ENCODE data around the gene WDR26.

- no peak for TF ChIP-seq MXI1 (IDR thresholded peaks at IDR 0.05; ENCODE audit: borderline replicate concordance, low read depth, low read length)
- TF ChIP-seq CHD1 (IDR thresholded peaks at IDR 0.05; ENCODE audit: low read depth, low read length): no peak
- no peak for TF ChIP-seq CTCF (conservative IDR thresholded peaks at IDR 0.05; ENCODE audit: low read depth, low read length)
- no peak for TF ChIP-seq RCOR1 (IDR thresholded peaks at IDR 0.05; ENCODE audit: insufficient replicate concordance, low read length)
- TF ChIP-seq RAD21 (IDR thresholded peaks at IDR 0.05; ENCODE audit: low read length): no peak
- TF ChIP-seq RFX5 (IDR thresholded peaks at IDR 0.05; ENCODE audit: low read depth, low read length): no peak
- TF ChIP-seq FOS (IDR thresholded peaks at IDR 0.05; ENCODE audit: low read depth, low read length): no peak
- no peak for TF ChIP-seq POLR2A (IDR thresholded peaks at IDR 0.05; ENCODE audit: low read depth, low read length)
- no peak for TF ChIP-seq MAZ (IDR thresholded peaks at IDR 0.05; ENCODE audit: borderline replicate concordance, low read depth, low read length)
- TF ChIP-seq, protein P1, sequence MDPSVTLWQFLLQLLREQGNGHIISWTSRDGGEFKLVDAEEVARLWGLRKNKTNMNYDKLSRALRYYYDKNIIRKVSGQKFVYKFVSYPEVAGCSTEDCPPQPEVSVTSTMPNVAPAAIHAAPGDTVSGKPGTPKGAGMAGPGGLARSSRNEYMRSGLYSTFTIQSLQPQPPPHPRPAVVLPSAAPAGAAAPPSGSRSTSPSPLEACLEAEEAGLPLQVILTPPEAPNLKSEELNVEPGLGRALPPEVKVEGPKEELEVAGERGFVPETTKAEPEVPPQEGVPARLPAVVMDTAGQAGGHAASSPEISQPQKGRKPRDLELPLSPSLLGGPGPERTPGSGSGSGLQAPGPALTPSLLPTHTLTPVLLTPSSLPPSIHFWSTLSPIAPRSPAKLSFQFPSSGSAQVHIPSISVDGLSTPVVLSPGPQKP (IDR thresholded peaks at IDR 0.05; ENCODE audit: borderline replicate concordance, low read depth, low read length): no peak
- no peak for TF ChIP-seq SMC3 (IDR thresholded peaks at IDR 0.05; ENCODE audit: low read depth, low read length)
Measured at GRCh38 chr1:224359207-224359606, 75.4 kb downstream of the WDR26 start.
